ENCODE data around the gene VN1R5. TPM values are rescaled to one million over a fixed set of nuclear protein-coding genes. Genes with fewer than 3 reads are reported as not detected.

The VN1R5 gene
- total and polyA plus RNA-seq, 2 of the 4 experiments (the other 2 are of a cell fraction) = not detected

GRCh38 chr1:247301176-247301540 lies 45.3 kb downstream of the VN1R5 start:
- no TSS peak for BruUV-seq (replicated peaks)
- DNase-seq = no peak
- Histone ChIP-seq H2BK120ac (ENCODE audit: low read depth, low read length) (no peak overlapping the region), H3K27me3 (ENCODE audit: control insufficient read depth, insufficient read depth, low read length) (no peaks in the 10 kb centered on the region), H3K56ac (ENCODE audit: extremely low read depth, insufficient read depth, low read length) (no peak overlapping the region), H2AK5ac (ENCODE audit: low read depth, low read length) (no peak overlapping the region), H3K9me3 (ENCODE audit: control insufficient read depth, insufficient read depth, low read length) (no peaks in the 10 kb centered on the region), H4K20me1 (ENCODE audit: insufficient read depth, low read length) (no peaks in the 10 kb centered on the region), H3K4ac (ENCODE audit: low read depth, low read length) (no peak overlapping the region), H3K18ac (ENCODE audit: low read depth, low read length) (no peak overlapping the region), H3K23ac (ENCODE audit: low read depth, low read length) (no peak overlapping the region), H2BK5ac (ENCODE audit: low read depth, low read length, poor library complexity, severe bottlenecking) (no peak overlapping the region), H2BK20ac (ENCODE audit: low read depth, low read length) (no peak overlapping the region), H4K8ac (ENCODE audit: low read depth in 2 of 2, low read length in 2 of 2) (no peak overlapping the region), H3K4me1 (ENCODE audit: control insufficient read depth, insufficient read depth, low read length) (no peaks in the 10 kb centered on the region), H3K14ac (replicated peaks; ENCODE audit: low read depth, low read length) (no peak overlapping the region), H4K91ac (ENCODE audit: insufficient read depth, low read depth, low read length) (no peak overlapping the region), H3K9ac (ENCODE audit: low read depth, low read length) (no peak overlapping the region), H2AFZ (replicated peaks; ENCODE audit: low read length, poor library complexity) (no peak overlapping the region), H3K4me2 (ENCODE audit: low read depth, low read length) (no peak overlapping the region), H3K36me3 (ENCODE audit: control insufficient read depth, insufficient read depth, low read length) (peaks cover 62% of the 10 kb centered on the region), H4K5ac (ENCODE audit: low read depth, low read length) (no peak overlapping the region), H3K79me1 (ENCODE audit: low read depth in 1 of 2, low read length in 2 of 2) (no peaks in the 10 kb centered on the region), H3K27ac (ENCODE audit: insufficient read depth, low read length) (no peak overlapping the region), H2AK9ac (replicated peaks; ENCODE audit: low read depth, low read length, poor library complexity) (no peak overlapping the region), H3K4me3 (ENCODE audit: insufficient read depth, low read depth, low read length) (no peak overlapping the region), H2BK15ac (ENCODE audit: low read depth, low read length) (no peak overlapping the region), H3K9me1 (ENCODE audit: insufficient read depth, low read length) (no peaks in the 10 kb centered on the region)
- WGBS, 2 experiments (ENCODE audit: extremely low coverage in 2 of 2, insufficient read length in 1 of 2) = 100% methylated on average over 8 of the region's 17 CpGs; no CpG with 5 or more reads in 1 of the 2 experiments
- ChIA-PET POLR2A (ENCODE audit: unreplicated experiment) (no interaction called here), CTCF (no interaction called here)
- no peak for ATAC-seq (ENCODE audit: low read depth)
- dilution Hi-C loops (cut with HindIII; ENCODE audit: low sequenced_read_pairs, unreplicated experiment) (no loop called here), in situ Hi-C loops (cut with MboI; ENCODE audit: low sequenced_read_pairs) (no loop called here), intact Hi-C loops (cut with micrococcal nuclease) (no loop called here)
- TF ChIP-seq BHLHE40 (IDR thresholded peaks at IDR 0.05; ENCODE audit: low read depth, low read length) (no peak), FOS (IDR thresholded peaks at IDR 0.05; ENCODE audit: low read depth, low read length) (no peak), POLR2A (IDR thresholded peaks at IDR 0.05; ENCODE audit: low read depth, low read length) (no peak), MAZ (IDR thresholded peaks at IDR 0.05; ENCODE audit: borderline replicate concordance, low read depth, low read length) (no peak), MAFK (IDR thresholded peaks at IDR 0.05; ENCODE audit: low read depth, low read length) (no peak), RAD21 (IDR thresholded peaks at IDR 0.05; ENCODE audit: low read length) (no peak), RCOR1 (IDR thresholded peaks at IDR 0.05; ENCODE audit: insufficient replicate concordance, low read length) (no peak), USF2 (IDR thresholded peaks at IDR 0.05; ENCODE audit: low read depth, low read length) (no peak), NFE2L2 (IDR thresholded peaks at IDR 0.05; ENCODE audit: low read depth, low read length) (no peak), ELK1 (IDR thresholded peaks at IDR 0.05; ENCODE audit: borderline replicate concordance, low read depth, low read length) (no peak), MXI1 (IDR thresholded peaks at IDR 0.05; ENCODE audit: borderline replicate concordance, low read depth, low read length) (no peak), CTCF (conservative IDR thresholded peaks at IDR 0.05; ENCODE audit: low read depth, low read length) (no peak), CHD1 (IDR thresholded peaks at IDR 0.05; ENCODE audit: low read depth, low read length) (no peak), CEBPB (IDR thresholded peaks at IDR 0.05; ENCODE audit: low read depth, low read length) (no peak), RFX5 (IDR thresholded peaks at IDR 0.05; ENCODE audit: low read depth, low read length) (no peak), SMC3 (IDR thresholded peaks at IDR 0.05; ENCODE audit: low read depth, low read length) (no peak)
